GM12892 (cell line): ENCODE data around the gene FERMT3.

Source experiments
- POLR2A ChIP-seq: IDR thresholded peaks from 2 replicates; pipeline ENCODE4 v1.6.1; 2011; ENCODE audit warnings: low read depth, low read length, control low read depth
- POLR2AphosphoS5 ChIP-seq: IDR thresholded peaks from 2 replicates; pipeline ENCODE4 v1.6.1; 2011; ENCODE audit warnings: low read depth, low read length, control low read depth
- TAF1 ChIP-seq: IDR thresholded peaks from 2 replicates; pipeline ENCODE4 v1.6.1; 2011; ENCODE audit warnings: low read depth, mild to moderate bottlenecking, control low read depth, low read length, borderline replicate concordance

GRCh38 chr11:64253481-64253880 lies 47.0 kb downstream of the FERMT3 start:
- TF ChIP-seq TAF1 (no peak), POLR2A (no peak), POLR2AphosphoS5 (no peak)
